Fibroblast of lung (primary cell): Measurements from ENCODE around the gene DOHH.
"Not testable (repeated sequence)": the region's sequence is repeated elsewhere in the genome, so short reads cannot be mapped to it uniquely, and the experiment has no call there.

Experiments
- EZH2 ChIP-seq: IDR thresholded peaks from 2 replicates; pipeline ENCODE4 v1.5.1; 2012; ENCODE audit warnings: low read length, control low read depth, mild to moderate bottlenecking; ENCODE audit errors: missing control alignments
- TF ChIP-seq, protein P1 (sequence below), 2 donors: IDR thresholded peaks in 1 of 2; conservative IDR thresholded peaks in 1 of 2; 1 replicate in 1 of 2; 2 replicates in 1 of 2; pipeline ENCODE4 v1.5.1; 2011 to 2012; ENCODE audit warnings: low read length in 2 of 2, control low read depth in 1 of 2, inconsistent platforms in 1 of 2, low read depth in 1 of 2, mild to moderate bottlenecking in 1 of 2

DNA sequence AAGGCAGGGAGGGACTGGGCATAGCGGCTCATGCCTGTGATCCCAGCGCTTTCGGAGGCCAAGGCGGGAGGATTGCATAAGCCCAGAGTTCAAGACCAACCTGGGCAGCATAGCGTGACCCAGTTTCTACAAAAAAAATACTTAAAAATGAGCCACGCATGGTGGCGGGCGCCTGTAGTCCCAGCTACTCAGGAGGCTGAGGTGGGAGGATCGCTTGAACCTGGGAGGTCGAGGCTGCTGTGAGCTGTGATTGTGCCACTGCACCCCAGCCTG, 47.6 kb downstream of the DOHH start:
- not testable (repeated sequence) for TF ChIP-seq EZH2
- TF ChIP-seq, protein P1, sequence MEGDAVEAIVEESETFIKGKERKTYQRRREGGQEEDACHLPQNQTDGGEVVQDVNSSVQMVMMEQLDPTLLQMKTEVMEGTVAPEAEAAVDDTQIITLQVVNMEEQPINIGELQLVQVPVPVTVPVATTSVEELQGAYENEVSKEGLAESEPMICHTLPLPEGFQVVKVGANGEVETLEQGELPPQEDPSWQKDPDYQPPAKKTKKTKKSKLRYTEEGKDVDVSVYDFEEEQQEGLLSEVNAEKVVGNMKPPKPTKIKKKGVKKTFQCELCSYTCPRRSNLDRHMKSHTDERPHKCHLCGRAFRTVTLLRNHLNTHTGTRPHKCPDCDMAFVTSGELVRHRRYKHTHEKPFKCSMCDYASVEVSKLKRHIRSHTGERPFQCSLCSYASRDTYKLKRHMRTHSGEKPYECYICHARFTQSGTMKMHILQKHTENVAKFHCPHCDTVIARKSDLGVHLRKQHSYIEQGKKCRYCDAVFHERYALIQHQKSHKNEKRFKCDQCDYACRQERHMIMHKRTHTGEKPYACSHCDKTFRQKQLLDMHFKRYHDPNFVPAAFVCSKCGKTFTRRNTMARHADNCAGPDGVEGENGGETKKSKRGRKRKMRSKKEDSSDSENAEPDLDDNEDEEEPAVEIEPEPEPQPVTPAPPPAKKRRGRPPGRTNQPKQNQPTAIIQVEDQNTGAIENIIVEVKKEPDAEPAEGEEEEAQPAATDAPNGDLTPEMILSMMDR (conservative IDR thresholded peaks at IDR 0.05 in 1 of 2, IDR thresholded peaks at IDR 0.05 in 1 of 2; ENCODE audit: low read depth in 1 of 2, low read length in 2 of 2): not testable (repeated sequence)
